RWPE2 (cell line): ENCODE measurements around the gene SEC24D.

Experiments
- ATAC-seq: fragments of 200-7000 bp; cut with Tn5 transposase; 3 replicates; pipeline ENCODE4 v1.9.1; 2021; ENCODE audit warnings: low read depth
- DNase-seq: peaks from one replicate; pipeline ENCODE4 v3.0.0-alpha.2; 2020; ENCODE audit warnings: low spot score
- H3K27ac ChIP-seq: fragments of 450-650 bp; 2 replicates; pipeline ENCODE4 v1.5.1; 2017; ENCODE audit warnings: mild to moderate bottlenecking; ENCODE audit not compliant: poor library complexity, severe bottlenecking
- H3K27me3 ChIP-seq: fragments of 250-450 bp; sonication (Bioruptor Pico); 2 replicates; pipeline ENCODE4 v1.5.1; 2021; ENCODE audit warnings: mild to moderate bottlenecking, moderate library complexity; ENCODE audit not compliant: insufficient read depth, poor library complexity, severe bottlenecking
- H3K36me3 ChIP-seq: fragments of 250-450 bp; sonication (Bioruptor Pico); 2 replicates; pipeline ENCODE4 v1.5.1; 2020; ENCODE audit warnings: low read depth, mild to moderate bottlenecking, moderate library complexity
- H3K4me1 ChIP-seq: fragments of 250-450 bp; sonication (Bioruptor Pico); 2 replicates; pipeline ENCODE4 v1.5.1; 2021; ENCODE audit warnings: mild to moderate bottlenecking, moderate library complexity; ENCODE audit not compliant: insufficient read depth, poor library complexity, severe bottlenecking
- H3K4me3 ChIP-seq: fragments of 250-450 bp; sonication (Bioruptor Pico); 2 replicates; pipeline ENCODE4 v1.5.1; 2021; ENCODE audit warnings: mild to moderate bottlenecking, moderate library complexity; ENCODE audit not compliant: severe bottlenecking
- H3K9me3 ChIP-seq: fragments of 250-450 bp; sonication (Bioruptor Pico); 2 replicates; pipeline ENCODE4 v1.5.1; 2021; ENCODE audit warnings: mild to moderate bottlenecking, moderate library complexity; ENCODE audit not compliant: severe bottlenecking
- CTCF ChIP-seq: fragments of 450-650 bp; IDR thresholded peaks from one replicate; pipeline ENCODE4 v1.5.1; 2017; ENCODE audit warnings: mild to moderate bottlenecking, moderate library complexity; ENCODE audit not compliant: poor library complexity, severe bottlenecking

The SEC24D gene

GRCh38 chr4:118760493-118760892 lies 75.4 kb downstream of the SEC24D start:
- Histone ChIP-seq H3K36me3 (peaks cover 74% of the 10 kb centered on the region), H3K4me3 (no peak overlapping the region), H3K27ac (no peak overlapping the region), H3K27me3 (no peaks in the 10 kb centered on the region), H3K4me1 (peaks cover 6% of the 10 kb centered on the region), H3K9me3 (no peaks in the 10 kb centered on the region)
- no peak for DNase-seq
- no peak for ATAC-seq
- no peak for TF ChIP-seq CTCF

DNA sequence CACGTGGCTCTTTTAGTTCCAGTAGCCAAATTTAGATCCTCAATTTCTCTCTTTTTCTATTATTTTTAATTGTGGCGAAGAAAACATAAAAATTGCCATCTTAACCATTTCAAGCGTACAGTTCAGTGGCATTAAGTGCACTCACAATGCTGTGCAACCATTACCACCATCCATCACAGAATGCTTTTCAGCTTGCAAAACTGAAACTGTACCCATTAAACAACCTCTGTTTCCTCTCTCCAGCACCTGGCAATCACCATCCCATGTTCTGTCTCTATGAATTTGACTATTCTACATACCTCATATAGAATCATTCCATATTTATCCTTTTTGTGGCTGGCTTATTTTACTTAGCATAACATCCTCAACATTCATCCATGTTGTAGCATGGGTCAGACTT lies 75.8 kb downstream of the SEC24D start:
- no peak for TF ChIP-seq CTCF
- no peak for DNase-seq
- Histone ChIP-seq H3K4me1 (peaks cover 2% of the 10 kb centered on the region), H3K4me3 (no peak overlapping the region), H3K36me3 (peaks cover 74% of the 10 kb centered on the region), H3K27me3 (no peaks in the 10 kb centered on the region), H3K27ac (no peak overlapping the region), H3K9me3 (no peaks in the 10 kb centered on the region)
- ATAC-seq, result no peak

- Histone ChIP-seq H3K36me3 (peaks cover 74% of the 10 kb centered on the region), H3K27me3 (no peaks in the 10 kb centered on the region), H3K9me3 (no peaks in the 10 kb centered on the region), H3K4me3 (no peak overlapping the region), H3K27ac (no peak overlapping the region), H3K4me1 (no peaks in the 10 kb centered on the region)
- ATAC-seq (no peak), DNase-seq (no peak)
- no peak for TF ChIP-seq CTCF
Observed at GRCh38 chr4:118759481-118759880, 76.4 kb downstream of the SEC24D start.

DNA sequence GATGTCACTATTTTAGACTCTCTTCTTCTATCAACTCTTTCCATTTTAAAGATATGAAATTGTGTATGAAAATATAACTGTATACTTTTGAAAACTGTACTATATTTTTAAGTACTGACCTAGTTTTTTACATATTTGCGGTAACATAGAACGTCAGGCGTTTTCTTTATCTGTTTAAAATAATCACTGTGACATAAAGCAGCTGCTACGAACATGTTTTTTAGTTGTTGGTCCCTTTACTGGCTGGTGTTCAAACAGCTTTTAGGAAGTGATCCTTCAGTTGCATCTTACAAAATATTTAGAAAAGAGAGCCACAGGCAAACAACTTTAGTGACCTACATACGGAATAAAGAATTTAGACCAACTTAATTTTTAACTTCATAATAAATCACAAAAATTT lies 77.6 kb downstream of the SEC24D start:
- Histone ChIP-seq H3K36me3 (peaks cover 72% of the 10 kb centered on the region), H3K4me3 (no peak overlapping the region), H3K27me3 (no peaks in the 10 kb centered on the region), H3K27ac (no peak overlapping the region), H3K9me3 (no peaks in the 10 kb centered on the region), H3K4me1 (no peaks in the 10 kb centered on the region)
- DNase-seq (no peak), ATAC-seq (no peak)
- no peak for TF ChIP-seq CTCF

DNA sequence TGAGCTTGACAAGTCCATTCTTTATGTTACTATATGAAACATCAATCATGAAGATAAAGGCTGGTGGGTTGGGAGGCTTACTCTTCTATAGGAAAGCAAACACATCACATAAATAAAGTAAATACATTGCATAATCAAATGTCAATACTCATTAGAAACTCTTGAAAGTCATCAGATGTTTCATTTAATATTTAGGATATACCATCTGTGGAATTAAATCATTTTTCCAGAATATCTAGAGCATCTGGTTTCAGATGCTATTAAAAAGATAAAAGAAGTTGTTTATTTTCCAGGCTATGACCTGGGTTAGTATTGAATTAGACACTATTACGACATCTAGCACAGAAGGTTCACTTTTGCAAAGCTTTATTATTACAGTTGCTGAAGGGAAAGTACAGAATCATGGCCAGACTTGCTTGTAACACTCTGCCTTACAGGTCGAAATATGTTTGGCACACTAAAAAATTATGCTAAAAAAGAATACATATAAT lies 78.1 kb downstream of the SEC24D start:
- no peak for ATAC-seq
- no peak for DNase-seq
- peaks cover 72% of the 10 kb centered on the region for H3K36me3 ChIP-seq
- no peaks in the 10 kb centered on the region for H3K27me3 ChIP-seq
- H3K4me3 ChIP-seq, result no peak overlapping the region
- no peak overlapping the region for H3K27ac ChIP-seq
- H3K4me1 ChIP-seq, result no peaks in the 10 kb centered on the region
- no peak for TF ChIP-seq CTCF
- H3K9me3 ChIP-seq, result no peaks in the 10 kb centered on the region
